ENCODE measurements around the gene CAMTA1.

CAMTA1 gene

GRCh38 chr1:7346070-7346596 is 560.9 kb downstream of the CAMTA1 start:
- Mint-ChIP-seq H3K36me3 (ENCODE audit: low read depth) (no peaks in the 10 kb centered on the region), H3K27ac (no peak overlapping the region), H3K27me3 (no peaks in the 10 kb centered on the region), H3K9me3 (no peaks in the 10 kb centered on the region), H3K4me1 (ENCODE audit: low read depth) (no peaks in the 10 kb centered on the region), H3K4me3 (no peak overlapping the region)
- DNase-seq: no peak

DNA sequence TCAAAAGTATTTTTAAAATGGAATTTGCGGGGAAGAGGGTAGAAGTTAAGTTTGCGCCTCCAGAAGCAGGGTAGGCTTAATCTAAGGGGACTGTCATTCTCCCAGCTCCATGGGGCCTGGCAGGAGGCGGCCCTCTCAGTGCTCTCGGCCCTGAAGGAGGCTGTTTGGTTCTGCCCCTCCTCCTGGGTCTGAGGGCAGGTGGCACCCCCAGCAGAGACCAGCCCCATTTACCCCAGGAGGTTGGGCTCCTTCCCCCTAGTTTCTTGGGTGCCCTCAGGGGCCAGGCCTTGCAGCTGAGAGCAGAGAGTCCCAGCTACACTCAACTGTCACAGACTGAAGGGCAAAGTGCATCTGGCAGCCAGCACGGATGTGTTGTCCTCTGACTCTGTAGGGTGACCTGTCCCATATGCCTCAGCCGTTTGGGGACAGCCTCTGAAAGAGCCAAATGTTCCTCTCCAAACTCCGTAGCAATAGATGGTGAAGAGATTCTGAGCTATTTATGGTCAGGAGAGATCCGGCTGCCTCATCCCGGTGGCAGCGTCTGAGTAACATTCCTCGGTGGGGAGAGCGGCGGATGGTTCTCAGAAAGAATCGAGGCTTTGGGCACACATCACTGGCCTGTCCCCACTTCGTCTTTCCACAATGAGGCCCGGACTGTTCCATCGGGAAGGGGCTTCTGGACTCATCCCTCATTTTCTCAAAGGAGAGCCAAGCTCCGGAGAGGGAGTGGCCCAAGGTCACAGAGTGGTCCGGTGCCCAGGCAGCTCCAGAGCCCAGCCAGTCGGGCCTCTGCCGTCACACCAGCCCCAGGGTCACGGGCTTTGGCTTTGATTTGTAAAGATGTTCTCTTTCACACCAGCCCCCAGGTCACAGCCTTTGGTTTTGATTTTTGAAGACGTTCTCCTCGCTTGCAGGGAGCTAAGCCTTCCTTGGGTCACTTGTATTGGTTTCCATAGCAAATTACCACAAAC is 561.6 kb downstream of the CAMTA1 start:
- Mint-ChIP-seq H3K9me3 (no peaks in the 10 kb centered on the region), H3K4me1 (ENCODE audit: low read depth) (no peaks in the 10 kb centered on the region), H3K27me3 (no peaks in the 10 kb centered on the region), H3K4me3 (no peak overlapping the region), H3K27ac (no peak overlapping the region), H3K36me3 (ENCODE audit: low read depth) (no peaks in the 10 kb centered on the region)
- no peak for DNase-seq

DNA sequence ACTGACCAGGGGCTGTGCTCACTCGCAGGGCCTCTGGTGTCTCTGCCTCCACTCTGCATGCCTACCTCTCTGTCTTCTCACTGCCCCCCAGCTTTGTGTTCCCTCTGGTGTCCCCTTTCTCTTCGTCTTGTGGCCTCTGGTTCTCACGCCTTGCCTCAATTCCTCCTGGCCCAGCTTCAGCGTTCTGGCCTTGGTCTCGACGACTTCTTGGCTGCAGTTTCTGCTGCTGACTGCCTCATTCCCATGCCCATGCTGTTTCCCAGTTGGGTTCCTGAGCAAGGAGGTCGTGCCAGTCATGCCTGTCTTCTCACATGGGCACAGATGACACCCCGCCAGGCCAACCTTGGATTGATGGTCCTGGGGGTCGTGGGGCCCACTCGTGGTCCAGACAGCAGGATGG is 562.8 kb downstream of the CAMTA1 start:
- no peak overlapping the region for H3K4me3 Mint-ChIP-seq
- DNase-seq: no peak
- H3K27ac Mint-ChIP-seq: no peak overlapping the region
- H3K4me1 Mint-ChIP-seq (ENCODE audit: low read depth): no peaks in the 10 kb centered on the region
- H3K9me3 Mint-ChIP-seq: no peaks in the 10 kb centered on the region
- H3K36me3 Mint-ChIP-seq (ENCODE audit: low read depth): no peaks in the 10 kb centered on the region
- no peaks in the 10 kb centered on the region for H3K27me3 Mint-ChIP-seq

- H3K36me3 Mint-ChIP-seq (ENCODE audit: low read depth): no peaks in the 10 kb centered on the region
- H3K4me3 Mint-ChIP-seq: no peak overlapping the region
- H3K9me3 Mint-ChIP-seq: no peaks in the 10 kb centered on the region
- H3K4me1 Mint-ChIP-seq (ENCODE audit: low read depth): no peaks in the 10 kb centered on the region
- no peaks in the 10 kb centered on the region for H3K27me3 Mint-ChIP-seq
- no peak overlapping the region for H3K27ac Mint-ChIP-seq
- no peak for DNase-seq
Observed at GRCh38 chr1:7348580-7348979, 563.3 kb downstream of the CAMTA1 start.

DNA sequence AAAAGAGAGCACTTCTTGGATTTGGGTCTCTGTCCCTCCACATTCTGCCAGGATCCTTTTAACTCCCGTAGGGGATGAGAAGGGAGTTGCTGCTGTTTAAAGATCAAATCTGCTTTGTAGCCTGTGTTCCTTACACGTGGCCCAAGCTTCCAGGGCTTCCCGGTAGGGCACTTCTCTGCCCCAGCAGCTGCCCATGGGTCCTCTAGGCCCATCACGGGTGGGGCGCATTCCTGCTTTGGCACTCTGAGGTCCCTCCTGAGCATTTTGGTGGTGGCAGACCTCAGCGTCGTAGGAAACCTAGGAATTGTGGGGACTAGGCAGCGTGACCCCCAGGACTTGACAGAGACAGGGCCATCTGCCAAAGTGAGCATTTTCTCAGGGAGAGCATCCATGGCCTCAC is 565.5 kb downstream of the CAMTA1 start:
- Mint-ChIP-seq H3K27ac (no peak overlapping the region), H3K9me3 (no peaks in the 10 kb centered on the region), H3K36me3 (ENCODE audit: low read depth) (no peaks in the 10 kb centered on the region), H3K4me3 (no peak overlapping the region), H3K4me1 (ENCODE audit: low read depth) (no peaks in the 10 kb centered on the region), H3K27me3 (peaks cover 8% of the 10 kb centered on the region)
- no peak for DNase-seq

DNA sequence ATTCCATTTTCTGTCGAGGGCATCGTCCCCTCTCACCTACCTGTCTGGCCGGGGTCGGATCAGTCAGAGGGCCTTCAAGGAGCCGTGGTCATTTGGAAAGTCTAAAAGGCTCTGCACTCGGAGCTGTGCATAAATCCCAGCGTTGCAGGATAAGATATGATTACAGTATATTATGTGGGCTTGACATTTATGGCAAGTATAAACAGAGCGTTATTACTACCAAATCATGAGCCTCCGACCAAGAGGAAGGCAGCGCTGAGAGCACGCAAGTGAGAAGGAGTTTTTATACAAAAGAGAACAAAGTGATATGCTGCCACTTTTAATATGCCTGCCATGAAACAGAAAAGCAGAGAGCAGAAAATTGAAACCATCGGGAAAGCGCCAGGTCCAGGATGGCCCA is 566.4 kb downstream of the CAMTA1 start:
- no peak overlapping the region for H3K4me3 Mint-ChIP-seq
- no peaks in the 10 kb centered on the region for H3K9me3 Mint-ChIP-seq
- no peaks in the 10 kb centered on the region for H3K36me3 Mint-ChIP-seq (ENCODE audit: low read depth)
- H3K27me3 Mint-ChIP-seq: peaks cover 8% of the 10 kb centered on the region
- no peak overlapping the region for H3K27ac Mint-ChIP-seq
- H3K4me1 Mint-ChIP-seq (ENCODE audit: low read depth): no peaks in the 10 kb centered on the region
- no peak for DNase-seq

- Mint-ChIP-seq H3K36me3 (ENCODE audit: low read depth) (no peaks in the 10 kb centered on the region), H3K27ac (no peak overlapping the region), H3K27me3 (peaks cover 8% of the 10 kb centered on the region), H3K9me3 (no peaks in the 10 kb centered on the region), H3K4me1 (ENCODE audit: low read depth) (no peaks in the 10 kb centered on the region), H3K4me3 (no peak overlapping the region)
- DNase-seq: no peak
Observed at GRCh38 chr1:7352364-7352763, 567.1 kb downstream of the CAMTA1 start.

DNA sequence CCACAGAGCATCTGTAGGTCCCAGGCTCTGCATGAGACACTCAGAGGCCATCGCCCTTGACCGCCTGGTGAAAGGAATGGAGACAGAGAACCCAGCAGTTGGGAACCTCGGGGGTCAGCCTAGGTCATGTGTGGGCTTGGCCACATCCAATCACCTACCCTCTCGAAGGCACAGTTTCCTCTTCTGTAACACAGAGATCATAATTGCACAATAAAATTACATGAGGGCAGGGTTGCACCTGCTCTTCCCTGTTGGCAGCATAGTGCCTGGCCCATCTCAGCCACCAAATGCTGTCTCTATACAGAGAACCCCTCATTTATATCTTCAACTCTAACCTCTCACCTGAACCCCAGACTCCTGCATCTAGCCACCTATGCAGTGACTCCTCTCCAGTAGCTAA is 567.7 kb downstream of the CAMTA1 start:
- no peaks in the 10 kb centered on the region for H3K9me3 Mint-ChIP-seq
- peaks cover 8% of the 10 kb centered on the region for H3K27me3 Mint-ChIP-seq
- DNase-seq: no peak
- H3K36me3 Mint-ChIP-seq (ENCODE audit: low read depth): no peaks in the 10 kb centered on the region
- no peak overlapping the region for H3K4me3 Mint-ChIP-seq
- H3K27ac Mint-ChIP-seq: no peak overlapping the region
- H3K4me1 Mint-ChIP-seq (ENCODE audit: low read depth): no peaks in the 10 kb centered on the region

GRCh38 chr1:7355646-7356045 is 570.4 kb downstream of the CAMTA1 start:
- Mint-ChIP-seq H3K4me3 (no peak overlapping the region), H3K4me1 (ENCODE audit: low read depth) (no peaks in the 10 kb centered on the region), H3K9me3 (no peaks in the 10 kb centered on the region), H3K36me3 (ENCODE audit: low read depth) (no peaks in the 10 kb centered on the region), H3K27ac (no peak overlapping the region), H3K27me3 (peaks cover 16% of the 10 kb centered on the region)
- DNase-seq: no peak

DNA sequence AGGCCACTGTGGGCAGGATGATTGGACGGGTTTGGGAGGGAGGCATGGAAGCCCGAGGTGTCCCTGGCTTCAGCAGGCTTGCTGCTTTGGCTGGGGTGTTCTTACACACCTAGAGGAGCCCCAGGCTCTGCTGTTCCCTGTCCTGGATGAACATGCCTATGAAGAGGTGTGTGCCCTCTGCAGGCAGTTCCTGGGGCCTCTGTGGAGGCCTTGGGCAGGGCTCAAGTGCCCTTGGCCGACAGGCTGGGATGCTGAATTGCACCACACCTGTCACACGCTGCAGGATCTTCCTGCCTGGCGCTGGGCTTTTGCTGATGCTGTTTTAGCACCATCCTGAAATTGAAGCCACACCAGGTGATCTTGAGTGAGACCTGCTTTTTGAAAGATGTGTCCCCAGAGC is 570.8 kb downstream of the CAMTA1 start:
- no peak overlapping the region for H3K4me3 Mint-ChIP-seq
- H3K27ac Mint-ChIP-seq: no peak overlapping the region
- H3K36me3 Mint-ChIP-seq (ENCODE audit: low read depth): no peaks in the 10 kb centered on the region
- H3K9me3 Mint-ChIP-seq: no peaks in the 10 kb centered on the region
- no peak for DNase-seq
- no peaks in the 10 kb centered on the region for H3K4me1 Mint-ChIP-seq (ENCODE audit: low read depth)
- H3K27me3 Mint-ChIP-seq: peaks cover 19% of the 10 kb centered on the region

- Mint-ChIP-seq H3K4me1 (ENCODE audit: low read depth) (no peaks in the 10 kb centered on the region), H3K27ac (no peak overlapping the region), H3K4me3 (no peak overlapping the region), H3K27me3 (peaks cover 21% of the 10 kb centered on the region), H3K36me3 (ENCODE audit: low read depth) (no peaks in the 10 kb centered on the region), H3K9me3 (no peaks in the 10 kb centered on the region)
- DNase-seq: no peak
Observed at GRCh38 chr1:7358425-7358824, 573.2 kb downstream of the CAMTA1 start.

DNA sequence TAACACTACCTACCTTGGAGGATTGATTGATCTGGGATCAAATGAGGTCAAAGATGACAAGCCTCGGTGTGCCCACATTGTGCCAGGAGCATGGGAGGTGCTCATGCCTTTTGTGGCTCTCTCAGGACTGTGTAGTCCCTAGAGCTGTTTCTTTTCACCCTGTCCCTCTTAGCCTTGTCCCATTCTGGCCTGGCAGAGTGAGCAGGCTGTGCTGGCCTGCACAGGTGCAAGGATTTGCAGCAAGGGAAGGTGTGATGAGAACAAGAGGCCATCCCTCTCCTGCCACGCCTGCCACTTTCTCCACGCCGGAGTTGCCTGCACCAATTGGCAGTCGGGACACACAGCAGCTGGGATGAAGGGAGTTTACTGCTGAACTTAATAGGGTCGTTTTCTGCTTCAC is 575.3 kb downstream of the CAMTA1 start:
- no peak for DNase-seq
- Mint-ChIP-seq H3K4me1 (ENCODE audit: low read depth) (no peaks in the 10 kb centered on the region), H3K27me3 (peaks cover 15% of the 10 kb centered on the region), H3K9me3 (no peaks in the 10 kb centered on the region), H3K27ac (no peak overlapping the region), H3K36me3 (ENCODE audit: low read depth) (no peaks in the 10 kb centered on the region), H3K4me3 (no peak overlapping the region)

DNA sequence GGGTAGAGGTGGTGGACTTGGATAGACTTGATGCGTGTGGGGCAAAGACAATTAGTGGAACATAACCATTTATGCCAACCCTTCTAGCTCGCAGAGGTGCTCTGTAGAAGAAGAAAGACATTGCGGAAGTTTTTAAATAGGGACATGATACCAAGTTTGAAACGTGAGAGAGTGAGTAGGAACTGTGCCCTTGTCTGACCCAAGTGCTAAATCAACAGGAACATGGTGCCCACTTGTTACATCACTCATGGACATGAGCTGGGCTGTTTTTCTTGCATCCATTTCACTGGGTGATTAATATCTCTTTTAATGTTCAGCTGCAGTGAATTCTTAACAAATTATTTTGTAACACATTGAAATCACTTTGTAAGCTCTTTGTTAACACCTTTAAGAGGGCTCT is 577.7 kb downstream of the CAMTA1 start:
- peaks cover 13% of the 10 kb centered on the region for H3K27me3 Mint-ChIP-seq
- H3K9me3 Mint-ChIP-seq: no peaks in the 10 kb centered on the region
- no peaks in the 10 kb centered on the region for H3K4me1 Mint-ChIP-seq (ENCODE audit: low read depth)
- no peak for DNase-seq
- H3K4me3 Mint-ChIP-seq: no peak overlapping the region
- no peaks in the 10 kb centered on the region for H3K36me3 Mint-ChIP-seq (ENCODE audit: low read depth)
- H3K27ac Mint-ChIP-seq: no peak overlapping the region

DNA sequence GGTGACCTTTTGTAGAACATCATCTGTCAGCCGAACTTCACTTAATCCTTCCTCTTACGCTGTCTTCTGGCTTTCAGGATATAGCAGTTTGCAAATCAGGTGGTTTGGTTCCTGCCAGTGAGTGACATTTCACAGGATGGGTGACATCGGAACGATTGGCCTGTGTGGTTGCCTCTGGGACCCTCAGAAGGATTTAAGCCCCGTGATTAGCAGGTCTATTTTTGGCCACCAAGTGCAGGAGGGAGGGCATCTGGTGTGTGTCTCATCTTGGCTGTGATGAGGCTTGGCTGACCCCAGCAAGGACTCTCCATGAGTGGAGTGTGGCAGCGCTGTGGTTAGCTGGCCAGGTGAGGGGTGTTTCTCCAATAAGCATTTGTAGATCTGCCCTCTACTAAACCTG is 578.2 kb downstream of the CAMTA1 start:
- no peak for DNase-seq

GRCh38 chr1:7365706-7366105 is 580.5 kb downstream of the CAMTA1 start:
- H3K4me3 Mint-ChIP-seq: no peak overlapping the region
- no peak for DNase-seq
- peaks cover 5% of the 10 kb centered on the region for H3K27me3 Mint-ChIP-seq
- H3K4me1 Mint-ChIP-seq (ENCODE audit: low read depth): no peaks in the 10 kb centered on the region
- H3K36me3 Mint-ChIP-seq (ENCODE audit: low read depth): no peaks in the 10 kb centered on the region
- no peaks in the 10 kb centered on the region for H3K9me3 Mint-ChIP-seq
- no peak overlapping the region for H3K27ac Mint-ChIP-seq

More for the DNA sequence above, 578.2 kb downstream of the CAMTA1 start:
- Mint-ChIP-seq H3K9me3 (no peaks in the 10 kb centered on the region), H3K27ac (no peak overlapping the region), H3K4me1 (ENCODE audit: low read depth) (no peaks in the 10 kb centered on the region), H3K27me3 (peaks cover 13% of the 10 kb centered on the region), H3K4me3 (no peak overlapping the region), H3K36me3 (ENCODE audit: low read depth) (no peaks in the 10 kb centered on the region)
